ENCODE results near the gene CMC4. TPM values are rescaled to one million over a fixed set of nuclear protein-coding genes. Genes with fewer than 3 reads are reported as not detected.

CMC4 gene
- total RNA-seq (2014; rRNA removed; shearing (Covaris generic)), result 25.6 and 38.7 TPM in 2 replicates

GRCh38 chrX:155070975-155071693, at the start of gene CMC4, which contains the start of the genes BRCC3 and MTCP1:
Gene CMC4 (minus strand): TSS chrX:155071136. CDS start chrX:155064023, 7,113 bp downstream.
Gene BRCC3 (plus strand): TSS chrX:155071508. CDS start chrX:155071528, 20 bp downstream.
Gene MTCP1 (minus strand): TSS chrX:155071136. CDS start chrX:155066010, 5,126 bp downstream.
- peak; percentile 71 for DNase-seq (ENCODE audit: low spot score)

- DNase-seq (ENCODE audit: low spot score), result no peak
Observed at GRCh38 chrX:155115174-155115819, 44.4 kb upstream of the CMC4 start.

GRCh38 chrX:155113097-155113496, 42.2 kb upstream of the CMC4 start:
- no peak for DNase-seq (ENCODE audit: low spot score)

GRCh38 chrX:155112171-155112570, 41.2 kb upstream of the CMC4 start:
- DNase-seq (ENCODE audit: low spot score), result no peak

- DNase-seq (ENCODE audit: low spot score), result no peak
Observed at GRCh38 chrX:155108427-155108826, 37.5 kb upstream of the CMC4 start.

- DNase-seq (ENCODE audit: low spot score), result no peak
Observed at GRCh38 chrX:155105919-155106318, 35.0 kb upstream of the CMC4 start.

- DNase-seq (ENCODE audit: low spot score), result peak; percentile 18
Observed at GRCh38 chrX:155094468-155095061, 23.6 kb upstream of the CMC4 start.

GRCh38 chrX:155086961-155087735, 16.2 kb upstream of the CMC4 start:
- no peak for DNase-seq (ENCODE audit: low spot score)

GRCh38 chrX:155086202-155086840, 15.4 kb upstream of the CMC4 start:
- DNase-seq (ENCODE audit: low spot score), result peak; percentile 42

- DNase-seq (ENCODE audit: low spot score), result peak; percentile 3
Observed at GRCh38 chrX:155071694-155072280, 851 bp upstream of the CMC4 start.

- peak; percentile 3 for DNase-seq (ENCODE audit: low spot score)
Observed at GRCh38 chrX:155070663-155070974, 317 bp downstream of the CMC4 start.

GRCh38 chrX:155070038-155070437, 898 bp downstream of the CMC4 start:
- peak; percentile 6 for DNase-seq (ENCODE audit: low spot score)

- no peak for DNase-seq (ENCODE audit: low spot score)
Observed at GRCh38 chrX:155069414-155069813, 1.5 kb downstream of the CMC4 start.

- DNase-seq (ENCODE audit: low spot score), result peak; percentile 91
Observed at GRCh38 chrX:155068165-155068564, 2.8 kb downstream of the CMC4 start.

GRCh38 chrX:155065035-155065734, 5.8 kb downstream of the CMC4 start:
- peak; percentile 78 for DNase-seq (ENCODE audit: low spot score)

- DNase-seq (ENCODE audit: low spot score), result no peak
Observed at GRCh38 chrX:155061760-155062159, 9.2 kb downstream of the CMC4 start.

- peak; percentile 80 for DNase-seq (ENCODE audit: low spot score)
Observed at GRCh38 chrX:155056877-155057792, 13.8 kb downstream of the CMC4 start.

GRCh38 chrX:155056471-155056870, 14.5 kb downstream of the CMC4 start:
- no peak for DNase-seq (ENCODE audit: low spot score)

GRCh38 chrX:155055494-155055893, 15.4 kb downstream of the CMC4 start:
- no peak for DNase-seq (ENCODE audit: low spot score)

All from A172 (cell line).